Inflammatory macrophage treated with lipopolysaccharide for 4 hours (primary cell): ENCODE measurements around the gene RANBP10.
"Not testable (repeated sequence)": the region's sequence is repeated elsewhere in the genome, so short reads cannot be mapped to it uniquely, and the experiment has no call there.

Source experiments
- DNase-seq: peaks from one replicate; pipeline ENCODE4 v3.0.0-alpha.2; 2020

Gene RANBP10

GRCh38 chr16:67806428-67807147, at the start of gene RANBP10, which contains the start of gene TSNAXIP1:
Gene RANBP10 (minus strand): TSS chr16:67806560. CDS start chr16:67806536, 24 bp downstream.
Gene TSNAXIP1 (plus strand): TSS chr16:67806889. CDS start chr16:67807150, 261 bp downstream.
- peak; percentile 99 for DNase-seq

GRCh38 chr16:67855789-67856188, 49.4 kb upstream of the RANBP10 start:
- DNase-seq: no peak

DNA sequence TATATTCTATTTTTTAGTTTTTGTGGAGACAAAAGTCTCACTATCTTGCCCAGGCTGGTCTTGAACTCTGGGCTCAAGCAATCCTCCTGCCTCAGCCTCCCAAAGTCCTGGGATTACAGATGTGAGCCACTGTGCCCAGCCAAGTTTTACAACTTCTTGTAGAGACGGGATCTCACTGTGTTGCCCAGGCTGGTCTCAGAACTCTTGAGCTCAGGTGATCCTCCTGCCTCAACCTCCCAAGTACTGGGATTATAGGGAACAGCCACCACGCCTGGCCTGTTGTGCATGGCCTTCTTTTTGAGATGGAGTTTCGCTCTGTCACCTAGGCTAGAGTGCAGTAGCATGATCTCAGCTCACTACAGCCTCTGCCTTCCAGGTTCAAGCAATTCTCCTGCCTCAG, 47.3 kb upstream of the RANBP10 start:
- no peak for DNase-seq

DNA sequence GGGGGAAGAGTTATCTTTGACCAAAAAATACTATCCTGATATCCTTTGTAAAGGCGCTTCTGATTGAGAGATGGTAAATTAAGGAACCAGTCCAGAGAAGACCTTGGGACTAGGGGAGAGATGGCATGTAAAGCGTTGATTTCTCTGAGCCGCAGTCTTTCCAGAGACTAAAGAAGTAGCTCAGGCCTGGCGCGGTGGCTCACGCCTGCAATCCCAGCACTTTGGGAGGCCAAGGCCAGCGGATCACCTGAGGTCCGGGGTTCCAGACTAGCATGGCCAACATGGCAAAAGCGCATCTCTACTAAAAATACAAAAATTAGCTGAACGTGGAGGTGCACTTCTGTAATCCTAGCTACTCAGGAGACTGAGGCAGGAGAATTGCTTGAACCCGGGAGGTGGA, 41.8 kb upstream of the RANBP10 start:
- no peak for DNase-seq

- peak; percentile 69 for DNase-seq
These were observed 40.9 kb upstream of the RANBP10 start, which contains the start of gene CENPT for GRCh38 chr16:67847064-67847861. Gene CENPT (minus strand): TSS chr16:67847693. CDS start chr16:67833859, 13,834 bp downstream.

GRCh38 chr16:67846320-67847063, 40.1 kb upstream of the RANBP10 start, which contains the start of gene NUTF2:
Gene NUTF2 (plus strand): TSS chr16:67846933. CDS start chr16:67865131, 18,198 bp downstream.
- peak; percentile 94 for DNase-seq

GRCh38 chr16:67846063-67846319, 39.6 kb upstream of the RANBP10 start:
- no peak for DNase-seq

DNA sequence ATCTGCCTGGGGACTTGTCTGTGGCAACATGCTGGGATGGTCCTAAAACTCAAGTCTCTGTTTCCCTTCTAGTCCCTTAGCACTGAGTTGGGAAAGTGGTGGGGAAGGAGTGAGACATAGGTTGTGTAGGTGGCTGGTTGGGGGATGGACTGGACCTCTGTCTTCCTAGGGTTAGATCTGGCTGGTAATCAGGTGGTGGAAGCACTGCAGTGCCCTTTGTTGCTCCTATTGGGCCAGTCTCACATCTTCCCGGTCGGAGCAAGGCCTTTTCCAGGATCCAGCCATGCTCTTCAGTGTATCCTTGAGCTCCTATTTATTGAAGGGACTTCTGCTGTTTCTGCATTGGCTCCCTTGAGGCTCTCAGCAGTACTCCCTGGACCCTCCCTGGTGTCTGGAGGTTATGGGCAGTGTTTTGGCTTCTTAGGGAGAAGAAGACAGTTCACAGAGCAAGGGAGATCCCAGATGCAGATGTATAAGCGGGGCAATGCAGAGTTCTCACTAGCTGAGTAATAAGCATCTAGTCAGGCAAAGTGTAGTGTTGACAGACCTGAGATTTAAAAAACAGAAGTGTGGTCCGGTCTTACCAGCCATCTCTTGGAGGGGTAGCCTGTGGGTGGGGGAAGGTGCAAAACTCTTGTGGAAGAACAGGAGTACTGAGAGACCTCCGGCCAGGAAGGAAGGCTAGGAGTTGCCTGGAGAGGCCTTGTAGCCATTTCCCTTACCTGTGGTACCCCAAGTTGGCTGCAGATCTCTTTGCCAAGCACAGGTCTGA, 39.1 kb upstream of the RANBP10 start:
- DNase-seq: peak; percentile 46

- no peak for DNase-seq
These were observed 38.1 kb upstream of the RANBP10 start for GRCh38 chr16:67844497-67844896.

DNA sequence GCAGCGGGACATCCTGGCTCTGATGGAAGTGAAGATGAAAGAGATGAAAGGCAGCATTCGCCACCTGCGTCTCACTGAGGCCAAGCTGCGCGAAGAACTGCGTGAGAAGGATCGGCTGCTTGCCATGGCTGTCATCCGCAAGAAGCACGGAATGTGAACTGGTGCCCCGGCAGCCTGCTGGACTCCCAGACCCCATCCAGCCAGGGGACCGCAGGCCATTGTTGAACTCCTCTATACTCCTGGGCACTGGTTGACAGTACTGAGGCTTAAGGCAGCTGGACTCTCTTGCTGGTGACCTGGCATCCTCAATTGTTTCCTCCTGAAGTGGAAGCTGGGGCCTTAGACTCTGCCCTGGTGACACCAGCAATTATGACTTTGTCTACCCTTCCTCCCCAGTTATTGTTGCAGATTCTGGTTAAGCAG, 37.0 kb upstream of the RANBP10 start:
- DNase-seq: no peak

- peak; percentile 55 for DNase-seq
These were observed 36.4 kb upstream of the RANBP10 start for GRCh38 chr16:67842509-67843342.

GRCh38 chr16:67841816-67842508, 35.6 kb upstream of the RANBP10 start, which contains the start of gene THAP11:
Gene THAP11 (plus strand): TSS chr16:67842320. CDS start chr16:67842555, 235 bp downstream.
- DNase-seq: peak; percentile 95

- no peak for DNase-seq
These were observed 34.9 kb upstream of the RANBP10 start for GRCh38 chr16:67841198-67841815.

- no peak for DNase-seq
These were observed 31.5 kb upstream of the RANBP10 start for GRCh38 chr16:67837811-67838210.

DNA sequence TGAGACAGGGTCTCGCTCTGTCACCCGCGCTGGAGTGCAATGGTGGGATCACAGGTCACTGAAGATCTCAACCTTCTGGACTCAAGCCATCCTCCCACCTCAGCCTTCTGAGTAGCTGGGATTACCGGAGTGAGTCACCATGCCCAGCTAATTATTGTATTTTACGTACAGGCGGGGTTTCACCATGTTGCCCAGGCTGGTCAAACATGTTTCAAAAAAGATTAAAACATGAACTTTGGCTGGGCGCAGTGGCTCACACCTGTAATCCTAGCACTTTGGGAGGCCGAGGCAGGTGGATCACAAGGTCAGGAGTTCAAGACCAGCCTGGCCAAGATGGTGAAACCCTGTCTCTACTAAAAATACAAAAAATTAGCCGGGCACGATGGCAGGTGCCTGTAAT, 30.8 kb upstream of the RANBP10 start:
- DNase-seq: not testable (repeated sequence)

DNA sequence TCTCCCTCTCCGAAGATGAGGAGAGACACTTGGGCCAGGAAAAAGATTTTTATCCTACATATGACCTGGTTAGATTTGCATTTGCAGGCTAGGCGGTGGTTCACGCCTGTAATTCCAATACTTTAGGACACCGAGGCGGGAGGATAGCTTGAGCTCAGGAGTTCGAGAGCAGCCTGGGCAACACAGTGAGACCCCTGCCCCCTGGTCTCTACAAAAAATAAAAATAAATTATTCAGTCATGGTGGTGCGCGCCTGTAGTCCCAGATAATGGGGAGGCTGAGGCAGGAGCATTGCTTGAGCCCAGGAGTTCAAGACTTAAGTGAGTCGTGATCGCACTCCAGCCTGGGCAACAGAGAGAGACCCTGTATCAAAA, 27.9 kb upstream of the RANBP10 start:
- no peak for DNase-seq

- peak; percentile 91 for DNase-seq
These were observed 27.3 kb upstream of the RANBP10 start for GRCh38 chr16:67833415-67834241.

- DNase-seq: peak; percentile 16
These were observed 26.7 kb upstream of the RANBP10 start for GRCh38 chr16:67833030-67833414.

- no peak for DNase-seq
These were observed 22.3 kb upstream of the RANBP10 start for GRCh38 chr16:67828651-67829050.
